Panc1 (cell line): ENCODE measurements around the gene ZC3H18.

Experiments used
- POLR2AphosphoS5 ChIP-seq: IDR thresholded peaks from 2 replicates; pipeline ENCODE4 v1.6.1; 2012; ENCODE audit warnings: mild to moderate bottlenecking, low read depth, low read length, moderate library complexity
- TF ChIP-seq, protein P1 (sequence below): fragments of 450-650 bp; IDR thresholded peaks from 2 replicates; pipeline ENCODE4 v1.5.1; 2017; ENCODE audit warnings: mild to moderate bottlenecking
- TF ChIP-seq, protein P2 (sequence below), 2 experiments: IDR thresholded peaks; 2 replicates each; pipeline ENCODE4 v1.6.1; 2011 to 2012; ENCODE audit warnings: low read depth in 2 of 2, control low read depth in 1 of 2, low read length in 1 of 2, mild to moderate bottlenecking in 1 of 2, moderate library complexity in 1 of 2; ENCODE audit not compliant: insufficient read depth in 1 of 2

DNA sequence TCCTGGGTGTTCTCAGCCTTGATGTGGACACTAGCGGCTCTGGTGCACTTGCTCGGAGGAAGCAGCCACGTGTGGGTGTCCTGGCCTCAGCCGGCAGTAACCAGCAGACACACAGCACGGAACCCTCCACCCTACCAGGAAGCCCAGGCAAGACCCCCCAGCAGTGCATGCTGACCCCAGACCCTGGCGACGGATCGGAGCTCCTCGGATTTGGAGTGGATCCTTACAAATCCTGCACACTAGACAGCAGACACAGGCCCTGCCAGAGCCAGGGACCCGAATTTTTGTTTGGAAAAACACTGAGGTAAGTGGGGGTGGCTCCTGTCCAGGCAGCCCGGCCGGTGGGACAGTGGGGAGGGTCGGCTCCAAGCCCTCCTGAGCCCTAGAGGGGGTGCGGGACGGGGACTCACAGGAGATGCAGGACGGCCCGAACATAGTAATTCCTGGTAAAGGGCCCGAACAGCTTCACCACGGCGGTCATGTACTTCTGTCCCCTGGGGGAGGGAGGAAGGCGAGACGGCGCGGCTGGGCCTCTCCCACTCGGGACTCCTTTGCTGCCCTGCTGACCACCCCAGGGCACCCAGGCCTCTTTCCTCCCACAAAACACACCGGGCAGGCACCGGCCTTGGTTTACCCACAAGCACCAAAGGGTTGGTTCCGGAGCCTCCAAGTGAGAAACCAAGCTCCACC, 76.3 kb downstream of the ZC3H18 start:
- TF ChIP-seq, protein P1, sequence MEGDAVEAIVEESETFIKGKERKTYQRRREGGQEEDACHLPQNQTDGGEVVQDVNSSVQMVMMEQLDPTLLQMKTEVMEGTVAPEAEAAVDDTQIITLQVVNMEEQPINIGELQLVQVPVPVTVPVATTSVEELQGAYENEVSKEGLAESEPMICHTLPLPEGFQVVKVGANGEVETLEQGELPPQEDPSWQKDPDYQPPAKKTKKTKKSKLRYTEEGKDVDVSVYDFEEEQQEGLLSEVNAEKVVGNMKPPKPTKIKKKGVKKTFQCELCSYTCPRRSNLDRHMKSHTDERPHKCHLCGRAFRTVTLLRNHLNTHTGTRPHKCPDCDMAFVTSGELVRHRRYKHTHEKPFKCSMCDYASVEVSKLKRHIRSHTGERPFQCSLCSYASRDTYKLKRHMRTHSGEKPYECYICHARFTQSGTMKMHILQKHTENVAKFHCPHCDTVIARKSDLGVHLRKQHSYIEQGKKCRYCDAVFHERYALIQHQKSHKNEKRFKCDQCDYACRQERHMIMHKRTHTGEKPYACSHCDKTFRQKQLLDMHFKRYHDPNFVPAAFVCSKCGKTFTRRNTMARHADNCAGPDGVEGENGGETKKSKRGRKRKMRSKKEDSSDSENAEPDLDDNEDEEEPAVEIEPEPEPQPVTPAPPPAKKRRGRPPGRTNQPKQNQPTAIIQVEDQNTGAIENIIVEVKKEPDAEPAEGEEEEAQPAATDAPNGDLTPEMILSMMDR: no peak
- TF ChIP-seq POLR2AphosphoS5: no peak
- TF ChIP-seq, protein P2, sequence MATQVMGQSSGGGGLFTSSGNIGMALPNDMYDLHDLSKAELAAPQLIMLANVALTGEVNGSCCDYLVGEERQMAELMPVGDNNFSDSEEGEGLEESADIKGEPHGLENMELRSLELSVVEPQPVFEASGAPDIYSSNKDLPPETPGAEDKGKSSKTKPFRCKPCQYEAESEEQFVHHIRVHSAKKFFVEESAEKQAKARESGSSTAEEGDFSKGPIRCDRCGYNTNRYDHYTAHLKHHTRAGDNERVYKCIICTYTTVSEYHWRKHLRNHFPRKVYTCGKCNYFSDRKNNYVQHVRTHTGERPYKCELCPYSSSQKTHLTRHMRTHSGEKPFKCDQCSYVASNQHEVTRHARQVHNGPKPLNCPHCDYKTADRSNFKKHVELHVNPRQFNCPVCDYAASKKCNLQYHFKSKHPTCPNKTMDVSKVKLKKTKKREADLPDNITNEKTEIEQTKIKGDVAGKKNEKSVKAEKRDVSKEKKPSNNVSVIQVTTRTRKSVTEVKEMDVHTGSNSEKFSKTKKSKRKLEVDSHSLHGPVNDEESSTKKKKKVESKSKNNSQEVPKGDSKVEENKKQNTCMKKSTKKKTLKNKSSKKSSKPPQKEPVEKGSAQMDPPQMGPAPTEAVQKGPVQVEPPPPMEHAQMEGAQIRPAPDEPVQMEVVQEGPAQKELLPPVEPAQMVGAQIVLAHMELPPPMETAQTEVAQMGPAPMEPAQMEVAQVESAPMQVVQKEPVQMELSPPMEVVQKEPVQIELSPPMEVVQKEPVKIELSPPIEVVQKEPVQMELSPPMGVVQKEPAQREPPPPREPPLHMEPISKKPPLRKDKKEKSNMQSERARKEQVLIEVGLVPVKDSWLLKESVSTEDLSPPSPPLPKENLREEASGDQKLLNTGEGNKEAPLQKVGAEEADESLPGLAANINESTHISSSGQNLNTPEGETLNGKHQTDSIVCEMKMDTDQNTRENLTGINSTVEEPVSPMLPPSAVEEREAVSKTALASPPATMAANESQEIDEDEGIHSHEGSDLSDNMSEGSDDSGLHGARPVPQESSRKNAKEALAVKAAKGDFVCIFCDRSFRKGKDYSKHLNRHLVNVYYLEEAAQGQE (IDR thresholded peaks at IDR 0.05; ENCODE audit: insufficient read depth in 1 of 2, low read depth in 2 of 2, low read length in 1 of 2): no peak
